ENCODE measurements around the gene PARD3.
A peak's percentile ranks its signal among the peaks of the same experiment; 100 is the strongest.

PARD3 gene

DNA sequence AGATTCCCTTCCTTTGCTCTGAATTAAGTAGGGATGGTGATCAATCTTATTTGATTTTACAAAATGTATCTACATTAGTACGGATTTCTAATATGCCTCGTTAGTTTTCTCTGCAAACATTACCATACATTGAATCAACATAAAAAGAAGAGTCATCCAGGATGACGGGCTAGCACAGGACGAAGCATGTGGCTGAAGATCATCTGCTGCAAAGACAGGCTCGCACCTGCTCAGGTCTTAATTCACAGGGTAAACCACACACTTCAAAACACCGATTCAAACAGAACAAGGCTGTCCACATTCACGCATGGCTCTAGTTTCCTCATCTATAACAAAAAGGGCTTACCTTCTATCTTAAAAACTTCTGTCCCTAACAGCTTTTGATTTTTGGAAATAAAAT lies 323.0 kb downstream of the PARD3 start:
- DNase-seq (ENCODE audit: low spot score) = no peak

DNA sequence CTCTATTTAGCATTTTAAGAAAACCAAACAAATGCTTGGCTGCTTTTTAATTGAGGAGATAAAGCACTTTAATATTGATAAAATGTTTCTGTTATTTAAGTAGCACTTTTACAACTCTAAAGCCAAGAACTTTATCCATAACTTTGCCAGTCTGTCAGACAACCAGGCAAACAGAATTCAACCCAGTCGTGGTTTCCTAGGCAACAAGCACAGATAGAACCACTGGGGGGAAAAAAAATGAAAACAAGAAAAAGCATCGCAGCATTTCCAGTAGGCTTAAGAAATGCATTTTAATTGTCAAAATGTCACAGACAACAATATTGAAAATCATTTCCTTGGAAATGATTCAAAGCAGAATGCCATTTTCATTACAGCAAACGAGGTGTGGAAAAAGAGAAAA lies 323.4 kb downstream of the PARD3 start:
- no peak for DNase-seq (ENCODE audit: low spot score)

DNA sequence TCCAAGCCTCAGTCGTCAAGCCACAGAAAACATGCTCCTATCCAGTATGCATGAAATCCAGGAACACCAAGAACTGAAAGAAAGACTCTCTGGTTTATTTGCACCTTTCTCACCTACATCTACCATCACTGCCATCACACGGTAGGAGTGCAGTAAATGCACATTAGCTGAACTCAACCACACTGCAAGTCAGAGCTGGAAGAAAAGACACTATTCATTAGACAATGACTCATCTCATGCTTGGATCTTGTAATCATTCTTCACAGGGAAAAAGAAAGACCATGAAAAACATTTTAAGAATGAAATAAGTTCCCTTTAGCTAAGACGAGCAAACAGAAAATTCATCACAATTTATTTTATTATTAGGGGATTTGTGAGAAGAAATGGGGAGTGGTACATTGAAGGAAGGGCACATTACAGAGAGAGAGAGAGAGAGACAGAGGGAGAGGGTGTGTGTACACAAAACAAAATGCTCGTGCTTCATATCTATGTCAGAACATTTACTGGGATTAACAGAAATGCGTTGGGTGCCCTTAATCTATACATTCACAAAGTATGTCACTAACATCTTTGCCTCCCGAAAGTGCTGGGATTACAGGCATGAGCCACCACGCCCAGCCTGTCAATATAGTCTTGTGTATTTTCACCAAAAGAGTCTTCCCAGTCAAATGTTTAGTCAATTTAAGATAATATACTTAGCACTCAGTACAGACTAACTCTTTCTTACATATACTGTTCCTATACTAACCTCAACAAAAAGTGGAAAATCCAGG lies 324.9 kb downstream of the PARD3 start:
- DNase-seq (ENCODE audit: low spot score) = peak; percentile 71

DNA sequence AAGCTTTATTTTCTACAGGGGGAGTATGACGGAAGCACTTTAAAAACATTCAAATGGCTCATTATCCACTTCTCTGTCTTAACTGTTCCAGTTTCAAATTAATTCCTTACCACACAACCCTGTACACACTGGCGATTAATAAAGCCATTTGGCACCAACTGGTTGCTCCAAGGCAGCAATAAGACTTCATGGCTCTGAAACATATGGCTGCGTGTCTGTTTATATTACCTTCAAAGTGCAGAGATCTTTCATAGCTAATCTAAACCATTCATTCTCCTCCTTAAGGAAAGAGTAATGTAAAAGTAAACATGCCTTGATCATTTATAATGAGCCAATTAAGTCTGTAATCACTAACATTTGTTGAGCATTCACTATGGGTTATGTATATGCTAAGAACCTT lies 325.7 kb downstream of the PARD3 start:
- DNase-seq (ENCODE audit: low spot score) = no peak

DNA sequence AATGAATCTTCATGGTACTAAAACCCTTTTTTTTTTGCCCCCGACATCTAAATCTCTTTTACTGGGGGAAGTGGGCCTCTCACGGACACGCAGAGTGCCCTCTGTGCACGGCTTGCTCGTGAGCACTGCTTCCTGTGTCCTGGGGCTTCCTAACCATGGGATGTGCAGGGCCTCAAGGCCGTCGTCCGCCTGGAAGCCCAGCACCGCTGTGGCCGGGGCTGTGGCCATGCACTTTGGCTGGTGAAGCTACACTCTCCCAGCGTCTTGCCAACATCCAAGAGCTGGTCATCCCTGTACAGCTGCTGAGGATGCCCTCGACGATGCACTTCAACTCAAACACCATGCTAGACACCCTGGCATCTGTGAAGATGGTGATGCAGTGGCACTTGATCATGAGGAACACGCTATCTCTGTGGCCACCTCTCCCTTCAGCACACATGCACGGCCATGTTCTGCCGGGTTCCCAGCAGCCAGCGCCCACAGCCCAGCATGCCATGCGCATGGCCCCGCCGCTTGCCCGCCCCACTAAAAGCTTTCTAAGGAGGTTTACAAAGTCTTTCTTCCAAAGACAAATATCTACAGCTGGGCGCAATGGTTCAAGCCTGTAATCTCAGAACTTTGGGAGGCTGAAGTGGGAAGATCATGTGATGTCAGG lies 326.5 kb downstream of the PARD3 start:
- DNase-seq (ENCODE audit: low spot score) = no peak

DNA sequence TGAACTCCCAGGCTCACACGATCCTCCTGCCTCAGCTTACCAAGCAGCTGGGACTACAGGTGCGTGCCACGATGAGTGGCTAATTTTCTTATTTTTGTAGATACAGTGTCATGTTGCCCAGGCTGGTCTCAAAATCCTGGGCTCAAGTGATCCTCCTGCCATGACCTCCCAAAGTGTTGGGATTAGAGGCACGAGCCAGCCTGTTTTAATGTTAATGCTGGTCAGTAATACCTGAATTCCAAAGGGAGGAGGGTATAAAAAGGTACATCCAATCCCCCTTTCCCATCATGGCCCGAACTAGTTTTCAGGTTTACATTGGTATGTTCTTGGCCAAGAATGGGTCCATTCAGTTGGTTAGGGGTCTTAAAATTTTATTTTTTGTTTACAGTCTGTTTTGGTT lies 329.1 kb downstream of the PARD3 start:
- no peak for DNase-seq (ENCODE audit: low spot score)

DNA sequence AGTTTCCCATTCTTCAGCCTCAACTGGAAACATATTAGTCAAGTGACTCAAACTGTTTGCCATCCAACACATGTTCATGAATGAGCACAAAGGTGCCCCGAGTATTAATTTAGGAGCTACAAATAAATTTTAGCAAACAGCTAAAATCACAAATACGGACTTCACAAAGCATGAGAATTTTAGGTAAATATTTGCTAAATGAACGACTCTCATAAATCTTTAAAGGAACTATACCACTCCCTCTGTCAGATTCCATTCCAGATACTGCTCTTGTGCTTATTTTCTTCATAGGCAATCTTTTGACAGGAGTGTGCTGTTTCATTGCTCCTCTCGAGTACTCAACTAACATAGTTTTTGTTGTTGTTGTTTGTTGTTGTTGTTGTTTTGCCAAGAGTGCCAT lies 330.9 kb downstream of the PARD3 start:
- no peak for DNase-seq (ENCODE audit: low spot score)

DNA sequence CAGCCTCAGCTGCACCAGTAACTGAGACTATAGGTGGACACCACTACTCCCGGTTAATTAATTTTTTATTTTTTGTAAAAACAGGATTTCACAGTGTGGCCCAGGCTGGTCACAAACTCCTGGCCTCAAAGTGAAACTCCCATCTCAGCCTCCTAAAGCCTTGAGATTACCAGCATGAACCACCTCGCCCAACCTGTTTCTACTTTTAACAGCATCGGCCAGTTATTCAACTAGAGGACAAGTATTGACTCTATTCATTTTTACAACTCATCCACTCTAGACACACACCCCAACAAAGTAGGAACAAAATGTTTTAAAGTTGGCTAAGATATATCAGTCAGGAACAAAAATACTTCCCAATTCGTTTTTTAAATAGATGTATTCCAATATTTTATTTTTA lies 334.8 kb downstream of the PARD3 start:
- no peak for DNase-seq (ENCODE audit: low spot score)

DNA sequence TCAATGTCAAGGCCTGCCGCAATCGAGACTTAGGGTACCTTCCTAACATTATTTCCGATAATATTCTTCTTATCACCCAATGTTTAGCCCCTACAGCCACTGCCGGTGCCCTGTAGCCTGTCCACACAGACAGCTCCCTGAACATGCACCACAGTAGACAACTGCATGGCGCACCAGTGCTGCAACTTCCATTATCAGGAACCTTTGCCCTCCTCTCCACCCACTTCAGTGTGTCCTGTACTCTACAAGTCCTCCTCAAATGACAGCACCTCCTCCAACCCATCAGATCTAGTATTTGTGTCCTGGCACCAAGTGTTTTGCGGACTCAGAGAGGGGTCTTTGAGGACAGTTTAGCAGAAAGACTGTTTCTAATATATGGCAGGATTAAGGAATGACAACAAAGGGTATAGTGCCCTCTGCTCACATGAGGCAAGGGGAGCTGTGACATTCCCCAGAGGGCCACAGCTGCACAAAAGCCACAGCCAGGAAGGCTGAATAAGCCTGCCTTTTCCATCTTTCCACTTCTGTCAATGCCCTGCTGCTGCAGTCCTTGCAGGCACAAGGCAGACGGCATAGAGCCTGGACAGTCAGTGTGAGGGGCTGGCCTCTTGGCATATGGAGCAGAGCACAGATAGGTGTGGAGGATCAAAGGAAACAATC lies 335.4 kb downstream of the PARD3 start:
- DNase-seq (ENCODE audit: low spot score) = no peak

DNA sequence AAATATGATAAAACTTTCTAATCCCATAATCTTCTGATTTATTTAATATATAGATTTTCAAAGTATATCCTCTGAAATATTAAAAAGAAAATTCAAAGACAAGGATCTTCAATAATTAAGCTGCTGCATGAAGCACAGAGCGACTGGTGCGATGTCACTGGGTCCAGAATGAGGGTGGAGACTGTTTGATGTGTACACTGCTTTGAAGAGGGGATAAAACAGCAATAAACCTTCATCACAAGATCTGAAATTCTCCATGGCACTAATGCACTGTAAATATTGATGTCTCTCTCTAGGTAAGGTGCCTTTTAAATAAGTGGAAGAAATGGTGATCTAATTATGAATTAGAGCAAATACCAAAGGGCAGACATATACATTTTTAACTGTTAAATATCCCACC lies 337.8 kb downstream of the PARD3 start:
- no peak for DNase-seq (ENCODE audit: low spot score)

DNA sequence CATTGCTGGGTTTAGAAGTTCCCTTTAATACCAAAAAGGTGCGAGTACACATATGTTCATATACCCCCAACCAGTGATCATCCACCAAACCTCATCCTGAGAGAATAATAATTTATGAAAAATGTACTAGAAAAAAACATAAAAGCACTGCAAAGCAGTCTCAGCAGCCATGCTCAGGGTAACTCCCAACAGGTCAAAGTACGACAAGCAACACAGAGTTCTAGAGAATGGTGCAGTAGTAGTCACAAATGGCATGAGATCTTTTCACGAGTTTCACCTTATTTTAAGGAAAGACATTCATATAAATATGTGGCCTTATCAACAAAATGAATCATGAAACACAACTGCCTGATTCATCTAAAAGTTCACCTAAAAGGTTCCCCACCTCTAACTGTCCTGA lies 338.5 kb downstream of the PARD3 start:
- no peak for DNase-seq (ENCODE audit: low spot score)

DNA sequence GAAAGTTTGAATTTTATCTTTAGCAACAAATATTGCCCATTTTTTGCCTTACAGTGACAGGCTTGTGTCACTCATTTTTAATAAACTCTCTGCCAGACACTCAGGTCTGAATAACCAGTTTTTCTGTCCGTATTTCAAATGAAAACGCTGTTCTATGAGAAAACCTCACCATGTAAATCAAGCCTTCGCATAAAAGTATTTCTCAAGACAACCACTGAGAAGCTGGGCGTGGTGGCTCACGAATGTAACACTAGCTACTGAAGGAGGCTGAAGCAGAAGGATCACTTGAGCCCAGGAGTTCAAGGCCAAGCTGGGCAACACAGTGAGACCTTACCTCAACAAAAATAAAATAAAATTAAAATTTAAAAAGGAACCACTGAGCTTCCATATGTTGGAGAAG lies 339.3 kb downstream of the PARD3 start:
- no peak for DNase-seq (ENCODE audit: low spot score)

DNA sequence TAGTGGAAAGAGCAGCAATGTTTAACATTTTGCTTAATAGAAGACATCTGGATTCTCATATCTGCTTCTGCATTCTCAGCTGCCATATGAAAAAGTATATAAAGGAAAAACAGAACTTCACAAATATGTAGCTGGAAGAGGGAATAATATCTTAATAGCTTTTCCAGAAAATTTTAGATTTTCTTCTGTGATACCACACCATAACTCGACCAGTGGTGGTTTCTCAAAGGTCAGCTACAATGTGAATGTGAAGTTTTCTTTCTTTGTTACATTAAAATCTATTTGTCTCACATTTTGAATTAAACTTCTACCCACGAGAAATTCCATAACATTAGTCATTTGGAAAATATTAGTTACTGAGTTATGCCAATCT lies 339.8 kb downstream of the PARD3 start:
- DNase-seq (ENCODE audit: low spot score) = peak; percentile 27

DNA sequence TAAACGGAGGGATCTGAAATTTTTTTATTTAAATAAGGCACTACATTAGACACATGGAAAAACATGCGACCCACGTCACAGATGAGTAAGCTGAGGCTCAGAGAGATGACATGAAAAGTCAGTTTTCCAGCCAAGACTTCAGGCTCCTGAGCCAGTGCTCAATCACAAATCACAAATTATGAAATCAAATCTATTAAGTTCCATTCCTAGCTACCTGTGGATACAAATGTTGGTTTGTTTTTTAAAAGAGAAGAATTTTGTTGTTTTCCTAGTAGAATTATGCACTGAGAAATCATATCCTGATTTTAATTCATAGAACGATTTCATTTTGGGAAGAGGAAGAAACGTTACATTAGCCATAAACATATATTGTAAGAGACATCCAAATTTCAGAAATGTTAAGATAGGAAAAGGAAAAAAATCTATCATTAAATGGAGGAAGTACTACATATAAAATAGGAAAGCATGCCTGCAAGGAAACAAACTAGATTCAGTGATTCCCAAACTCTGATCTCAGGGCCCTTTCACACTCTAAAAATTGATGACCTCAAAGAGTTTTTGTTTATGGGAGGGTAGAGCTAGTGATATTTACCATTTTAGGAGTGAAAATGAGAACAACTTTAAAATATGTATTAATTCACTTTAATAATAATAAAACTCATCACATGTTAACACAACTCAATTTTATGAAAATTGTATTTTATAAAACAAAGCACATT lies 340.4 kb downstream of the PARD3 start:
- DNase-seq (ENCODE audit: low spot score) = no peak

DNA sequence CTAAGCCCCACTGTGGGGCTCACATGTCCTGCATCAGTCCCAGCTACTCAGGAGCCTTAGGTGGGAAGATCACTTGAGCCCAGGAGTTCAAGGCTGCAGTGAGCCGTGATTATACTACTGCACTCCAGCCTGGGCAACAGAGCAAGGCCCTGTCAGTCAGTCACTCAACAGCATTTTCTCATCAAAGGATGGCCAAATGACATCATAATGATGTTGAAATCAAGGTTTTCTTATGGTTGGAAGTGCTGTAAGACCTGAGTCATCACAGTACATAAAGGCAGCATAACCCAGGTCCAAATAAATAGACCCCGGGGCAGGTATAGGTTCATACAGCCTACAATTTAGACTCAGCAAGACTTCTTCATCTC lies 341.1 kb downstream of the PARD3 start:
- no peak for DNase-seq (ENCODE audit: low spot score)

DNA sequence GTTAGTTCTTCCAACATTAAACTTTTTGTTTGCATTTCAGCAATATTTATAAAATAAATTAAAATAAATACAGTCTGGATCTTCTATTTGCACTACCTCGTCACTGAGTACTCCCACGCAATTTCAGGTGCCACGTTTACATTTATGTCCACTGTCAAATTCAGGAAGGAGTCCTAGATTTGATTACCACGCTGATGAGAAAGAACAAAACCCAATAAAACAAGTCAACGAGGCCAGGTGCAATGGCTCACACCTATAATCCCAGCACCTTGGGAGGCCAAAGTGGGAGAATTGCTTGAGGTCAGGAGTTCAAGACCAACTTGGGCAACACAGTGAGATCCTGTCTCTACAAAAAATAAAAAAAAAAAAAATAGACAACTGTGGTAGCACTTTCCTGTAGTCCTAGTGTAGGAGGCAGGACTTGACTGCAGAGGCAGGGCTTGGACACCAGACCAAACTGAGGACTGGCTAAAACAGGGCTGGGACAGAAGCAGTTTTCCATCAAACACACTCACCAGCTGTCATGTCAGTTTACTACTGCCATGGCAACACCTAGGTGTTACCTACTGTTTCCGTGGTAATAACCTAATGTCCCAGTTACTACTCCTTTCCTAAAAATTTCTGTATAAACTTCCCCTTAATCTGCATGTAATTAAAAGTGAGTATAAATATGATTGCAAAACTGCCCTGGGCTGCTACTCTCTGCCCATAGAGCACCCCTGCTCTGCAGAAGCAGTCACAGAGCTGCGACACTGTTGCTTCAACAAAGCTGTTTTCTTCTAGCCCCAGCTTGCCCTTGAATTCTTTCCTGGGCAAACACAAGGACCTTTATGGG lies 341.7 kb downstream of the PARD3 start:
- DNase-seq (ENCODE audit: low spot score) = no peak

DNA sequence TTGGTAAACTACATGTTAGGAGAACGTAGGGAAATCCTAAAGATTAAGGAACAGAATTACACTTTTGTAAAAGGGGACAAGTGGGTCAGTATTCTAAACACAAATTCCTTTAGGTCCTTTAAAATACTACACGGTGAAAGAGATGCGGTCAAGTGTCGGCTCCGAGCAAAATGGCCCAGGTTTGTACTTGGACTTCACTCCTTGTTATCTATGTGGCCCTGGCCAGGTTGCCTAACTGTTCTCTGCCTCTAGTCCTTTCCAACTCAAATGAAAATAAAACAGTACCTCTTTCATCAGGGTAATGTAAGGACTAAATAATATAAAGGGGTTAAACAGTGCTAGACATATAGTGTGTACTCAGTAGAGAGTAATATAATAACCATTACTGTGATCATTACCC lies 344.8 kb downstream of the PARD3 start:
- no peak for DNase-seq (ENCODE audit: low spot score)

DNA sequence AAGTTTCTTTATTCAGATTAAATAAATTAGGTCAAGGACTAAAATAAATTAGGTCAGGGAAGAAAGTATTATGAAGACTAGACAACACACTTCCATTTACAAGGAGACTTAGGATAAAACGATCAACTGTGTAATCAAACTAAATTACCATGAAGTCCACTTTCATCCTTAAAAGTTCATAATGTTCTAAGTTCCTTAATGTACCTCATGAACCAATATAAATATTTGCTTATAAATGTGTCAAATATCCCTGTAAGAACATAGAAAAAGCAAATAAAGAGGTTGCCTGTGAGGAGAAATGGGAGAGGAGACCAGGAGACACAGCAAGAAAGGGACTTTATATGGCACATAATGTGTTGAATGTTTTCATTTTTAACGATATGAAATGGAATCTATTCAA lies 345.6 kb downstream of the PARD3 start:
- no peak for DNase-seq (ENCODE audit: low spot score)

DNA sequence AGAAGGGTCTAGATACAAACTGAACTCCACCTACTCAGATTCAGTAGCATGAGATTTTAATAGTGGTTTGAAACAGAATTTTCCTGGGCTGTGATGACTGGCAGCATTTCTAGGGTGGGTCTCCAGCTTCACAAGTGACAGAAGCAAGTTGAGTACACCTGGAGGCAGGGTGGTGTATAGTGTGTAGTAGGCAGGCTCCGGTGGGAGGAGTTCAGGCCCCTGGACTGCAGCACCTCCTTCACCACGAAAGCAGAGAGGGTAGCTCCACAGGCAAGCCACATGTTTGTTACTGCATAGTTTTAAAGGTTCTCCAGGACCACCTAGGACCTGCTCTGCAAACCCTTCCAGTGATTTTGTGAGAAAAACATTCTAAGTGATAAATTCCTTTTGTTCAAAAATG lies 347.2 kb downstream of the PARD3 start:
- DNase-seq (ENCODE audit: low spot score) = no peak

DNA sequence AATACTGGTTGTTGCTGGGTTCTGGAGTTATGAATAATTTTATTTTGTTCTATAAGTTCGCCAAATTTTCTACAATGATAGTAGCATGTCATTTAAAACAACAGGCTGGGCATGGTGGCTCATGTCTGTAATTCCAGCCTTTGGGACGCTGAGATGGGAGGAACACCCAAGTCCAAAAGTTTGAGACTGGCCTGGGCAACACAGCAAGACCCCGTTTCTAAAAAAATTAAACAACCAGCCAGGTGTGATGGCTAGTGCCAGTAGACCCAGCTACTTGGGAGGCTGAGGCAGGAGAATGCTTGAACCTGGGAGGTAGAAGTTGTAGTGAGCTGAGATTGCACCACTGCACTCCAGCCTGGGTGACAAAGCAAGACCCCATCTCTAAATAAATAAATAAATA lies 347.7 kb downstream of the PARD3 start:
- DNase-seq (ENCODE audit: low spot score) = no peak

DNA sequence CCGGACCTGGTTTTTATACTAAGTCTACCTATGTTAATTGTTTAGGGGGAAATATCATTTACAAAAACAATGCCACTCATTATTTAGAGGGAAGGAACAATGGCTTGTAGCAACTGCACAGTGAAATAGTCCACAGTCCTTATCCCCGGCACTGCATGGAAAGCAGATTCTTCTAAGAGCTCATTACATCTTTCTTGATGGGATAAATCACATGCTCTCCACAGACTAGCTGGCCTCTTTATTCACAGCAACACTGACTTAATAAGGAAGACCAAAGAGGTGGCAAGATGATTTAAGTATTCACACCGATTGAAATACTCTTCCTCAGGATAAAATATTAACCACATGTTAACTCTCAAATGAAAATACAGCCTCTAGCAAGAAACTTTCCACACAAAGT lies 349.4 kb downstream of the PARD3 start:
- no peak for DNase-seq (ENCODE audit: low spot score)

DNA sequence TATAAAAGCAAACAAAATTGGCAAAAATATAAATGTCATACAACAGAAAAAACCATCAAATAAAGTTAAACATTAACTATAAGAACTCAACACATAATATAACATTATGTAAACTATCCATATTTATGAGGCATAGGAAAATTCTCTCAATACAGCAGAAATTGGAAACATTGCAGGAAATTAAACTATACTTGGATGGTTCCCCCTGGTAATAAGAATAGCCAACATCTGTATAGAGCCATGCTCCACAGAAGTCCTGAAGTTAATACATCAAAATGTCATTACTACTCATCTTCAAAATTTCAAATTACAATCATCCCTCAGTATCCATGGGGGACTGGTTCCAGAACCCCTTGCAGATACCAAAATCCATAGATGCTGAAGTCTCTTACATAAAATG lies 350.5 kb downstream of the PARD3 start:
- DNase-seq (ENCODE audit: low spot score) = no peak

All from GM03348 (cell line).